GM21515 (cell line): ENCODE results near the gene SRF.

Source experiments
- ATAC-seq: cut with Tn5 transposase; IDR thresholded peaks from one replicate; pipeline ENCODE4 v1.9.1; 2021; ENCODE audit not compliant: unreplicated experiment

Gene SRF

DNA sequence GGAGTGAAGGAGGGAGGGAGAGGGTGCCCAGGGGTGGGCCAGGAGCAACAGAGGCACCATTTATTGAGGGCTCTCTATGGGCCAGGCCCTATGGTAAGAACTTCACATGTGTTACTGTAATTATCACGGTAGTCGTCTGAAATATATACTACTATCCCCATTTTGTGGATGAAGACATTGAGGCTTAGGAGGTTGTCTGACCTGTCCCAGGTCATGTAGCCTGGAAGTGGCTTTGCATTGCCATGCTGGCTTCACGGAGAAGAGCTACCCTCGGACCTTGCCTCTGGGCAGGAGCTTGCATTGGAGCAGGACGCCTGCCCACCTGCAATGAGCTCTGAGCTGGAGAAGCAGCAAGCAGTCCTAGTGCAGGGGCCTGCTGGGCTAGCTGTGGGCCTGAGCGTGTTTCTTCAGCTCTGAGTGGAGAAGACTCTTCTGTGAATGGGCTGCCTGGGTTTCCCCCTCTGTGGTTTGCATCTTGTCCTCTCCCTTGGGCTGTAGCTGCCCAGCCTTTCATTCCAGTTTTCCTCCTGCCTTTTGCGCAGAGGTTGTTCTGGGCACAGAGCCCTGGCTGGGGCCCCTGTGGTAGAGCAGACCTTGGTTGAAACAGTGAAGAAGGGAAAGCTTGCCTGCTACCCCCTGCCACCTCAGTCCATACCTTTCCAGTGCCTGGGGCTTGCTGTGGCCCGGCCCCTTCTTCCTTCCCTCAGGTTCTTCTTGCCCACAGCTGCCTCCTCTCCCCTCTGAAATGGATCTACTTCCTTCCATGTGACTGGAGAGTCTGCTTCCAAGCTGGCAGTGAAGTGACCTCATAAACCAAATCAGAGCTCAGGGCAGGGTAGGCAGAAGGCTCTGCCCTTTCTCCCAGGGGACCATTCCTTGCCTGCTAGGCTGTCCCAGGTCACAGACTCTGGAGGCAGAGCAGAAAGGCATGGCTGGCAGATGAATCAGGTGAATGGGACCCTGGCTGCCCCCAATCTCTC lies 24.1 kb upstream of the SRF start:
- ATAC-seq = no peak

DNA sequence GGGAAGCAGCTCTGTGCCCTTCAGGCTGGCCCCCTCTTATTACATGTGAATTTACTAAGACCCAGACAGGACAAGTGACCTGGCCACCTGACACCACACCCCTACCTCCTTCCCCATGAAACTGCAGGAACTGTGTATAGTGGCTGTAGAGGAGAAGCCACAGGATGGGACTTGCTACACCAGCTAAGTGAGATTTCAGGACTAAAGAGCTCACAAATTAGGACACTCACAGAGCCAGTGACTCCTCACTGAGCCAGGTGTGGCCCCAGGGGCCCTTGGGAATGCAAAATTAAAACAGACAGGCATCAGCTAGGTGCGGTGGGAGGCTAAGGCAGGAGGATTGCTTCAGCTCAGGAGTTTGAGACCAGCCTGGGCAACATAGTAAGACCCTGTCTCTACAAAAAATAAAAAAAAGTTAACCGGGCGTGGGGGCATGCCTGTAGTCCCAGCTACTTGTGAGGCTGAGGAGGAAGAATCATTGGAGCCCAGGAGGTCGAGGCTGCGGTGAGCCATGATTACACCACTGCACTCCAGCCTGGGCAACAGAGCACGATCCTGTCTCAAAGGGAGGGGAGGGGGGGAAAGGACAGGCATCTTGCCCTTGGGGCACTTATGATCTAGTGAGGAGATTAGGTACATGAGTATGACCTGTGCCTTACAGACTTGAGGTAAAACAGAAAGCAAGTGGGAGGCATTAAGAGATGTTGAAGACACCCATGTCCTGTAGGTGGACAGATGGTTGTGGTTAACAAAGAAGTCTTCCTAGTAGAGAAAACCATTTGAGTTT lies 23.2 kb upstream of the SRF start:
- no peak for ATAC-seq

DNA sequence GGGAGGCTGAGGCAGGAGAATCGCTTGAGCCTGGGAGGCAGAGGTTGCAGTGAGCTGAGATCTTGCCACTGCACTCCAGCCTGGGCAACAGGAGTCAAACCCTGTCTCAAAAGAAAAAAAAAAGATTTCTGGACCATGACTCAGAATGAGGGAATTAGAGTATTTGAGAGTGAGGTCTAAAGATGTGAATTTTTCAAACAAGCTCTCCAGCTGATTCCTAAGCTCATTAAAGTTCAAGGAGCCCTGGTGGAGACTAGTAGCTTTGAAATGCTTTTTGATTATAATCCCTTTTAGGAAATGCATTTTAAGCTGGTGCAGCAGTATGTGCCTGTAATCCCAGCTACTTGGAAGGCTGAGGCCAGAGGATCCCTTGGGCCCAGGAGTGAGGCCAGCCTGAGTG lies 21.8 kb upstream of the SRF start:
- no peak for ATAC-seq

DNA sequence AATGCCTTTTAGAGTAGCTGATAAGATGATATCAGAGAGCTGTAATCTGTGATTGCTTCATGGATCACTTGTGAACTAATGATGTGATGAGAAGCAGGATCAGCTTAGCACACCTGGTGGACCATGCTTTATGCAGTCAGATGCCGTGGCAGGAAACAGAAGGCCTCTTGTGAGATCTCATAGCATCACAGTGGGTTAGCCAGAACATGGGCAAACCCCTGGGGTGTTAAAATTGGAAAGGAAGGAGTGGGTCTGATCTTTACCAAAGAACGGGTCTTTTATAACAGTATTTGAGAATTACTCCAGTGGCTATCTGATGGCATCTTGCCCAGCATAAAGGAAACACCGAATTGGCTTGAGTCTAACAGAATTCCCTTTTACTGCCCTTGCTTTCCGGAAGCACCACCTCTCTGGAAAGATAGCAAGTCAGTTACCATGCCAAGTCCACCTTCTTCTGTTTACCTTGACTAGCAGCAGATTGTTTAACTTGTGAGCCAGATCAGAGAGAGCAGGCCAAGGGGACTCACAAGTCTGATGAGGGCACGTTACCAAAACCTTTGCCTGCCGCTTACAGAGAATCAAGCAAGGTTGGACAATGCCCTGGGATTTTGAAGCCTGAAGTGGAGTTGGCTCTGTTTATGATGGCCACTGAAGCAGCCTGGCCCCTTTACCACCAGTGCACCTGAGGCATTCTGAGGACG lies 20.9 kb upstream of the SRF start:
- ATAC-seq = no peak

DNA sequence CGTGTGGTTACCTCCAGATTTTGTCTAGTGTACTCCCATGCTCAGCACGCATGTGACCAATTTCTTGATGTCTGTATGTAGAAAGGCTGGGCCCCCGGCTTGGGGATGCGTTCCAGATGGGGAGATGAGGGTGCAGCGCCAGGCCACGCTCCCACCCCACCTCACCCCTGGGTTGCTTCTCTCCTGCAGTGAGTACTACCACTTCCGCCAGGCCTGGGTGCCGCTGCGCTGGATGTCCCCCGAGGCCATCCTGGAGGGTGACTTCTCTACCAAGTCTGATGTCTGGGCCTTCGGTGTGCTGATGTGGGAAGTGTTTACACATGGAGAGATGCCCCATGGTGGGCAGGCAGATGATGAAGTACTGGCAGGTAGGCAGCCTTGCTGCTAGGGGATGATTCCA lies 11.5 kb upstream of the SRF start:
- ATAC-seq = no peak

DNA sequence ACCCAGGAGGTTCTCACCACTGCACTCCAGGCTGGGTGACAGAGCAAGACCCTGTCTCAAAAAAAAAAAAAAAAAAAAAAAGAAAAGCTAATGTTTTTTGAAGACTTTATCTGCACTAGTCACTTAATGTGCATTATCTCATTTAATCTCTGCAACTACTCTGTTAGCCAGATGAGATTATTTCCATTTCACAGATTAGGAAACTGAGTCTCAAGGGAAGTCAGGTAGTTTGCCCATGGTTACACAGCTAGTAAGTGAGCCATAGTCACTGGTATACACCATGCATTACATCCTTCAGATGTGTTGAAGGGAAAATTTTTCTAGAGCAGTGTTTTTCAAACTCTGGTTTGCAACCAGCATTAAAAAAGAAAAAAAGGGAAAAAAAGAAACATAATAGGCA lies 7.2 kb upstream of the SRF start:
- no peak for ATAC-seq

DNA sequence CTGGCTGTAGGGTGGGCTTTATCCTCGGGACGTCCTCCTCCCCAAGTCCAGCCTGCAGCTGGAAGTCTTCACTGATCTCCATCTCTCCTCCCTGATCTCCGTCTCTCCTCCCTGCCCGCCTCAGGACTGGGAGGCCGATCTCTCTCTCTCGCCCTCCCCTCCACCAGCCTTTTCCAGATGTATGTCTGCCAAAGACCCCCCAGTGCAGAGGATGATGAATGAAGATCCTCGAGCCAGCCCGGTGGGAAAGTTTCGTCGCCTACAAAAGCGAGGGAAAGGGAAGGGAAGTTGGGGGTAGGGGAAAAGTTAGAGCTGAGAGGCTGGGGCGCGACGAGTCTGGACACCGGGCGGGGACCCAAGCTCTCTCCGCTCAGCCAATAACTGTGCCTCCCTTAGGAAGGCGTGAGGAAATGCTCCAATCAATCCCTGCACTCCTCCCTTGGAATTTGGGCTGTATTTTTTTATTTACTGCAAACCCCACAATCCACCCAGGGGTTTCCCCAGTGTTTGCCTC lies 595 bp upstream of the SRF start:
- no peak for ATAC-seq

DNA sequence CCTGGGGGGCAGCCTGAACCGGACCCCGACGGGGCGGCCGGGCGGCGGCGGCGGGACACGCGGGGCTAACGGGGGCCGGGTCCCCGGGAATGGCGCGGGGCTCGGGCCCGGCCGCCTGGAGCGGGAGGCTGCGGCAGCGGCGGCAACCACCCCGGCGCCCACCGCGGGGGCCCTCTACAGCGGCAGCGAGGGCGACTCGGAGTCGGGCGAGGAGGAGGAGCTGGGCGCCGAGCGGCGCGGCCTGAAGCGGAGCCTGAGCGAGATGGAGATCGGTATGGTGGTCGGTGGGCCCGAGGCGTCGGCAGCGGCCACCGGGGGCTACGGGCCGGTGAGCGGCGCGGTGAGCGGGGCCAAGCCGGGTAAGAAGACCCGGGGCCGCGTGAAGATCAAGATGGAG lies 636 bp downstream of the SRF start:
- ATAC-seq = no peak

DNA sequence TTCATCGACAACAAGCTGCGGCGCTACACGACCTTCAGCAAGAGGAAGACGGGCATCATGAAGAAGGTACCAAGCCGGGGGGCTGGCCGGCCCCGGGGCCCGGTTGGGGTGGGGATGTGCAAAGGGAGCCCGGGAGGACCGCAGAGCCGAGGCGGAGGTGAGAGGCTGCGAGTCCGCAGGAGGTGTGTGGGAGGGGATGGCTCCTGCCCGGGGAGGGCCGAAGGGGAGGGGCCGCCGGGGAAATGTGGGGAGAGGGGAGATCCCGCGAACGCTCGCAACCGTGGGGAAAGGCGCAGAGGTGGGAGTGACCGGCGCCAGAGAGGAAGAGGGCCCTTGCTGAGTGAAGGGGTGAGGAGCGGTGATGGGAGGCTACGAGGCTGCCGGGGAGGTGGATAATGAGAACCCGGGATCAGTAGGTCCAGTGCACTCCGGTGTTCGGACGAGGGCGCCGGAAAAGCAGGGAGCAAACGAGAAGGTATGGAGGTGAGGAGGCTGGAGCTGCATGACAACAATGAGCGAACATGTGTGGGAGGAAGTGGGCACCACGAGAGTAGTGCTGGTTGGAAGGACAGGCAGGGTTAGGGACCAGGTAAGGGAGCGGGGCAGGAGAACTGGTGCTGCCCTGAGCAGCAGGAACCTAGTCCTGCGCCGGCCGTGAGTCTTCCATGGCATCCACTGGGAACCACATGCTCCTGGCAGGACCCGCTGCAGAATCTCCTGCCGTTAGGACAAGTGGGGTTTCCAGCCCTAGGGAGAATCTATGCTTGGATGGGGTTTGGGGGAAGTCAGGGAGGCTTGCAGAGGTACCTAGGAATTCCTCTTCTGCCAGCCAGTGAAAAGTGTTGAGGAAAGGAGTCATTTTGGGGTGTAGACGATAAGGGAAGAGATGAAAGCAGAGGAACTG lies 1.3 kb downstream of the SRF start:
- ATAC-seq = no peak

DNA sequence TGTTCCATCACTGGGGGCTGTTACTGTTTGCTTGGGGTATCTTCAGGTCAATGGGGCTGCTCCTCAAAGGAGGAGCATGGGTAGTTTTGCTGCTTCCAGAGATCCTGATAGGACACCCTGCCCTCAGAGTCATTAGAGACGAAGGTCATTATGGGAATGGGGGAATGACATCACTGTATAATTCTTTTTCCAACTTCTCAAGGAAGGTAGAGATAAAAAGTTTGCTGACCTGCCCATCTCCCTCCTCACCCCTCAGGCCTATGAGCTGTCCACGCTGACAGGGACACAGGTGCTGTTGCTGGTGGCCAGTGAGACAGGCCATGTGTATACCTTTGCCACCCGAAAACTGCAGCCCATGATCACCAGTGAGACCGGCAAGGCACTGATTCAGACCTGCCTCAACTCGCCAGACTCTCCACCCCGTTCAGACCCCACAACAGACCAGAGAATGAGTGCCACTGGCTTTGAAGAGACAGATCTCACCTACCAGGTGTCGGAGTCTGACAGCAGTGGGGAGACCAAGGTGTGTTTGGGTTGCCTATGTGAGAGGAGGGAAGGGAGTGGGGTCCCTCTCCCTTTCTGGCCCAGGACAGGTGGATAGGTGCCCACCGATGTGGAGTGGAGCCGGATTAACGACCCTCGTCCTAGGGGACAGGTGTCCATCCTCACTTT lies 2.7 kb downstream of the SRF start:
- ATAC-seq = no peak

DNA sequence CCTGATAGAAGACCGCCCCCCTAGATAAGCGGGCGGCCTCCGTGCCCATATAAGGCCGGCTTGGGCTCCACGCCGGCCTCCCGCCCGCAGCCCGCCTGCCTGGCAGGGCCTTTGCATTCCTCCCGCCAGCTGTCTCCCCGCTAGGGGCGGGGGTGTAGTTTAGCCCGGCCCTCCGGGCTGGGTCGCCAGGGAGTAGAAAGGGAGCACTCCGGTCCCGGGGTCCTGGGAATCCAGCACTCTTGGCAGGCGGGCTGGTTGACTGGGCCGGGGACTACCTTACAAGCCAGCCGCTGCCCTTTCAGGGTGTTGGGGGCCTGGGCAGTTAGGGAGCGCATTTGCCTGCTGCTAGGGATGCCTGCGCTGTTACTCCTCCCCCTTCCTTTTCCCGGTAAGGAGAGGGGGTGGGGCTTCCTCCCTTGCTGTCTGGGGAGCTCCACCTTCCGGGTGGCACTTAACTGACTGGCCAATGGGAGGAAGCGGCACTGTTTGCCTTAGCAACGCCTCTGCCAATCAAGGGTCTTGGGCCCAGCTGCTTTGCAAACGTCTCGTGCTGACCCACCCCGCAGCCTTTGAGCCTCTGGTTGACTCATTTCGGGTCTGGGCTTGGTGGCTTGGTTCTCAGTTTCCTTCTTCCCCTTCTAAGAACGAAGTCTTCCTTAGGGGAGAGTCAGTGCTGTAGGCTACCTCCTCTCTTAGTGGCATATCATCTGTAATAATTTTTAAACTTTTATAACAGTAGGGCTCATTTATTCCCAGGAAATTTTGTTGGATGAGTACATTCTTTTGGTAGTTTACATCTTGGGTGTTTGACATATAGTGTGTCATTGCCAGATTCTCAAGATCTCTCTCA lies 3.4 kb downstream of the SRF start:
- peak; percentile 62 for ATAC-seq

DNA sequence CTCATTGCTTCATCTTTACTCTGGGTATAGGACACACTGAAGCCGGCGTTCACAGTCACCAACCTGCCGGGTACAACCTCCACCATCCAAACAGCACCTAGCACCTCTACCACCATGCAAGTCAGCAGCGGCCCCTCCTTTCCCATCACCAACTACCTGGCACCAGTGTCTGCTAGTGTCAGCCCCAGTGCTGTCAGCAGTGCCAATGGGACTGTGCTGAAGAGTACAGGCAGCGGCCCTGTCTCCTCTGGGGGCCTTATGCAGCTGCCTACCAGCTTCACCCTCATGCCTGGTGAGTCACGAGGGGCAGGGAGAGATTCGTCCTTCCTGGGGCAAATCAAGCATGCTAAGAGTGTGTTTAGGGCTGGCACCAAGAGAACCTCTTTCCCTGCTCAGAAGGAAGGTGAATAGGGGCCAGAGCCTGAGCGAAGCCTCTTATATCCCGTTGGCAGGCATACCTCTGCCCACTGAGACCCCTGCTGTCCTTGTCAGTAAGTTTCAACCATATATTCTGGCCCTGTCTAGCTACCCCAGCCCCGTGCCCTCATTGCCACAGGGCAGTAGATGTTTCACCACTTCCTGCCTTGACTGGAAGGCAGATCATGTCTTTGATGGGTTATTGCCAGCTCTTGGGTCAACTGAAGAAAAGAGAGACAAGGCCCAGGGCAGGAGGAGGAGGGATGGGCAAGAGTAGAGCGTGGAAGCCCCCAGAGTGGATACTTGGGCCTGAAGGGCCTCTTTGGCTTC lies 4.8 kb downstream of the SRF start:
- no peak for ATAC-seq

DNA sequence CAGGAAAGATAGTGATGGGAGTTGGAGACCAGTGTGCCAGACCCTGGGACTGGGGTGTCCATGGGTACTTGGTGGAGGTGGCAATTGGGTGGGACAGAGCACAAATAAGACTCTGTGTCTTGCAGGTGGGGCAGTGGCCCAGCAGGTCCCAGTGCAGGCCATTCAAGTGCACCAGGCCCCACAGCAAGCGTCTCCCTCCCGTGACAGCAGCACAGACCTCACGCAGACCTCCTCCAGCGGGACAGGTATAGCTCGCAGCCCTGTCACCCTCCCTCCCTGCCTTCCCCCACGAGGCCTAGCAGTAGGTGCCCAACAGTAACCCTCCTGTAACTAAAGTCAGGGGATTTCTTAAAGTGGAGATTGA lies 5.3 kb downstream of the SRF start:
- no peak for ATAC-seq

DNA sequence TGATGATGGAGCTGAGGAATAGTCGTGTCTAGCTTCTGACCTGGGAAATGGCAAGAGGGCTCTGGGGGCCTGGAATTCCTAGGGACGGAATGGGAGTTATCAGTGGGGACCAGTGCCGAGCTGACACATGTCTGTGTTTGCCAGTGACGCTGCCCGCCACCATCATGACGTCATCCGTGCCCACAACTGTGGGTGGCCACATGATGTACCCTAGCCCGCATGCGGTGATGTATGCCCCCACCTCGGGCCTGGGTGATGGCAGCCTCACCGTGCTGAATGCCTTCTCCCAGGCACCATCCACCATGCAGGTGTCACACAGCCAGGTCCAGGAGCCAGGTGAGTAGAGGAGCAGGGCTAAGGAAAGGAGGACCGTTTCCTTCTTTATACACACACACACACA lies 7.1 kb downstream of the SRF start:
- ATAC-seq = no peak

DNA sequence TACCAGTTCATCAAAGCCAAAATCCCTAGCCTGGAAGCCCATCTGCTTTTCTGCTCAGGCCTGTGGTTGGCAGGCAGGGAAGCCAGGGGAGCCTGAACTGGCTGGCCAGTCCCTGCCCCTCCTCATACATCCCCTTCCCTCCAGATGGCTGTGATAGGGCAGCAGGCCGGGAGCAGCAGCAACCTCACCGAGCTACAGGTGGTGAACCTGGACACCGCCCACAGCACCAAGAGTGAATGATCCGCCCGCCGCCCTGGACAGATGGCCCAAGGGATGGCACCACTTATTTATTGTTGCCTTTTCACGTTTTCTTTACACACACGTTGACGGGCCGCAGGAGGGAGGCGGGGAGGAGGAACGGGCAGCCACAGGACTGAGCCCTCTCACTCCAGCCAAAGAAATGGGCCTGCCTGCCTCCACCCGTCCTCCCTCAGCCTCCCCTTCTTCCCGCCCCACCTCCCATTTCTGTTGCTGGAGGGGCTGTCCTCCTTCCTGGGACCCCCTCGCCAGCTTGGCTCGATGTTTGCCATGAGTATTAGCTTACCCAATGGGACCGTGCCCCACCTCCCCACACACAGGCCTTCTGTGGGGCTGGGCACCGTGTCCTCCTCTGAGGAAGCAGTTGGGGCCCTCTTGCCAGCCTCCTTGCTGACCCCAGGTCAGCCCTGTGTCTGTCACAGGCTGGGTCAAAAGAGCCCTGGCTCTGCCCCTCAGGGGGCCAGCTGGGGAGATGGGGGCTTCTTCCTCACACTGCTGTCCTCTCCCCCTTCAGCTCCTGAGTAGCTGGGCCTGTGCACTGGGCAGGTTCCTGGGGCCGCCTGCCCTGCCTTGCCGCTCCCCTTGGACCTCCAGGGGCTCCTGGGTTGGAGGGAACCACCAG lies 8.1 kb downstream of the SRF start:
- ATAC-seq = no peak

DNA sequence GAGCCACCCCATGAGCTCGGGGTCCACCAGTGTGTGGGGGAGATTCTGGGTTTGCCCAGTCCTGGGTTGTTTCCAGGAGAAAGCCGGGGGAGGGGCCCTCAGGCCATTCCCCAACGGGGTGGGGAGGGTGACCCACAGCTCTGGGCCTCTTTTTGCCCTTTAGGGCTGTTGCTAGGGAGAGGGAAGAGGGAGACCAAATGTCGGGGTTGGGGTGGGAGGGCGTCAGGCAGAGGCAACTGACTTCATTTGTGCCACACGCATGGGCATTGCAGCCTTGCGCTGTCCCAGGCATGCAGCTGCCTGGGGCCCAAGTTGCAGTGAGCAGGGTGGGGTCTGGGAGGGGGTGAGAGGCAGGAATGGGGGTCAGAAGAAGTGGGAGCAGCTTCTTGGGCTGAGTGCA lies 9.0 kb downstream of the SRF start:
- no peak for ATAC-seq

DNA sequence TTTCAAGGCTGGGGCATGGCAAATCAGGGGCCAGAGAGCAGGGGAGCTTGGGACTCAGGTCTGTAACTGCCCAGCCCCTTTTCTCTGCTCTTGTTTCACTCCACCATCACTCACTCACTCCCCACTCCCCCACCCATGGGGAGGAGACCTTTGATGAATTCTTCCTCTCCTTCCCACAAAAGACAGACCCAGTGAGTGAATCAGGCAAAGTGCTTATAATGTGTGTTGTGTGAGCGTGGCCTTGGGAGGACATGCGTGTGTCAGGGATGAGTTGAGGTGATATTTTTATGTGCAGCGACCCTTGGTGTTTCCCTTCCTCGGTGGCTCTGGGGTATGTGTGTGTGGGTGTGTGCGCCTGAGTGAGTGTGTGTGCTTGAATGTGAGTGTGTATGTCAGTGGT lies 9.9 kb downstream of the SRF start:
- ATAC-seq = no peak
